OCI-LY7 (cell line): ENCODE measurements around the gene UBAP1. TPM values are rescaled to one million over a fixed set of nuclear protein-coding genes. Genes with fewer than 3 reads are reported as not detected.

Experiments used
- BruUV-seq: library from RNA; stranded (reverse); fragments of 400-500 nt; replicated peaks from 2 replicates; lab custom pipeline; 2021; lab: Mats Ljungman, UMichigan
- CTCF ChIA-PET: fragments of 300-600 bp; sonication (Branson Sonifier 250); formaldehyde crosslinking; loops from one replicate; lab custom pipeline; 2022; ENCODE audit warnings: antibody characterized with exemption; ENCODE audit not compliant: unreplicated experiment; lab: Charles Lee
- POLR2A ChIA-PET: fragments of 300-600 bp; sonication (Branson Sonifier 250); formaldehyde crosslinking; loops from one replicate; lab custom pipeline; 2022; ENCODE audit warnings: antibody characterized with exemption; lab: Charles Lee
- DNase-seq: peaks from one replicate; pipeline ENCODE4 v3.0.0-alpha.2; 2015; ENCODE audit warnings: low spot score
- H2AFZ ChIP-seq: fragments of 200-600 bp; sonication (generic), shearing (Covaris generic); 2 replicates; pipeline ENCODE4 v1.6.1; 2014; ENCODE audit warnings: mild to moderate bottlenecking, antibody characterized with exemption, low read length, moderate library complexity
- H3K27ac ChIP-seq: fragments of 200-600 bp; sonication (generic); 2 replicates; pipeline ENCODE4 v1.5.1; 2014; ENCODE audit warnings: mixed run types, low read depth, mild to moderate bottlenecking, moderate library complexity, low read length, inconsistent platforms; ENCODE audit not compliant: poor library complexity, severe bottlenecking
- H3K36me3 ChIP-seq: fragments of 200-600 bp; sonication (generic); 2 replicates; pipeline ENCODE4 v1.6.1; 2014; ENCODE audit warnings: mild to moderate bottlenecking, antibody characterized with exemption, low read length, moderate library complexity, mixed read lengths; ENCODE audit not compliant: insufficient read depth
- H3K4me1 ChIP-seq: fragments of 200-600 bp; sonication (generic); 2 replicates; pipeline ENCODE4 v1.5.1; 2014; ENCODE audit warnings: mild to moderate bottlenecking, low read length; ENCODE audit not compliant: insufficient read depth, poor library complexity, severe bottlenecking
- H3K4me2 ChIP-seq: fragments of 200-600 bp; sonication (generic); 2 replicates; pipeline ENCODE4 v1.6.1; 2014; ENCODE audit warnings: mild to moderate bottlenecking, low read length
- H3K4me3 ChIP-seq: fragments of 200-600 bp; sonication (generic); 2 replicates; pipeline ENCODE4 v1.5.1; 2014; ENCODE audit warnings: mild to moderate bottlenecking, low read depth, low read length; ENCODE audit not compliant: poor library complexity, severe bottlenecking
- H3K79me2 ChIP-seq: fragments of 200-600 bp; sonication (generic); 2 replicates; pipeline ENCODE4 v1.6.1; 2016; ENCODE audit warnings: low read depth, mild to moderate bottlenecking, low read length, moderate library complexity, mixed read lengths; ENCODE audit not compliant: insufficient read depth
- H3K9me2 ChIP-seq: fragments of 200-600 bp; sonication (generic); 2 replicates; pipeline ENCODE4 v1.6.1; 2016; ENCODE audit warnings: mild to moderate bottlenecking, low read length, mixed read lengths; ENCODE audit not compliant: insufficient read depth
- H3K9me3 ChIP-seq: fragments of 200-600 bp; sonication (generic); 2 replicates; pipeline ENCODE4 v1.6.1; 2014; ENCODE audit warnings: mild to moderate bottlenecking, mixed run types, low read length, mixed read lengths
- H4K20me1 ChIP-seq: fragments of 200-600 bp; sonication (generic); 2 replicates; pipeline ENCODE4 v1.6.1; 2014; ENCODE audit warnings: mild to moderate bottlenecking, antibody characterized with exemption, low read length, moderate library complexity, mixed read lengths; ENCODE audit not compliant: insufficient read depth
- CTCF ChIP-seq: fragments of 200-600 bp; sonication (generic); conservative IDR thresholded peaks from 2 replicates; pipeline ENCODE4 v1.5.1; 2014; ENCODE audit warnings: mild to moderate bottlenecking, antibody characterized with exemption, low read length, moderate library complexity, mixed read lengths
- EZH2phosphoT487 ChIP-seq: fragments of 200-600 bp; sonication (generic); IDR thresholded peaks from 2 replicates; pipeline ENCODE4 v1.6.1; 2018; ENCODE audit warnings: low read depth, borderline replicate concordance, mild to moderate bottlenecking, mixed run types, antibody characterized with exemption, low read length, moderate library complexity, mixed read lengths
- intact Hi-C: fragments of 100-400 bp; cut with micrococcal nuclease; formaldehyde crosslinking; loops from one replicate; pipeline ENCODE4 v1.10.0; 2022; ENCODE audit not compliant: unreplicated experiment
- total RNA-seq, 2 experiments: library from RNA; depleted of rRNA in 1 of 2; stranded (reverse); fragments of >200 nt in 1 of 2; shearing (Covaris generic) in 1 of 2; gene quantifications; 2 replicates each; pipeline ENCODE4 v1.2.3, GENCODE V29; 2014 to 2022

UBAP1 gene
- total RNA-seq, 2 experiments from 2014 or later = 12.4 to 22.4 TPM

GRCh38 chr9:34289159-34289558, 110.3 kb downstream of the UBAP1 start:
- Histone ChIP-seq H3K4me3 (no peak overlapping the region), H3K36me3 (peaks cover 68% of the 10 kb centered on the region), H3K9me2 (no peaks in the 10 kb centered on the region), H3K27ac (no peak overlapping the region), H3K4me1 (no peaks in the 10 kb centered on the region), H3K79me2 (no peaks in the 10 kb centered on the region), H3K9me3 (no peaks in the 10 kb centered on the region), H3K4me2 (no peak overlapping the region), H2AFZ (no peak overlapping the region), H4K20me1 (no peaks in the 10 kb centered on the region)
- POLR2A ChIA-PET = interaction anchor here (0.6 kb wide), 2 partner anchors 13 to 570 kb away, joined by 3 read pairs; no protein-coding TSS in a partner anchor
- no peak for TF ChIP-seq EZH2phosphoT487
- no peak for TF ChIP-seq CTCF
- no peak for DNase-seq
- BruUV-seq = no TSS peak
- intact Hi-C loops = no loop called here
- CTCF ChIA-PET = no interaction called here

GRCh38 chr9:34291023-34291422, 112.2 kb downstream of the UBAP1 start:
- peaks cover 64% of the 10 kb centered on the region for H3K36me3 ChIP-seq
- intact Hi-C loops = no loop called here
- ChIA-PET POLR2A (no interaction called here), CTCF (no interaction called here)
- no peak overlapping the region for H2AFZ ChIP-seq
- no peaks in the 10 kb centered on the region for H4K20me1 ChIP-seq
- no peak for DNase-seq
- no peak overlapping the region for H3K27ac ChIP-seq
- H3K4me2 ChIP-seq = no peak overlapping the region
- TF ChIP-seq EZH2phosphoT487 = no peak
- TF ChIP-seq CTCF = no peak
- H3K9me2 ChIP-seq = no peaks in the 10 kb centered on the region
- no peak overlapping the region for H3K4me3 ChIP-seq
- H3K9me3 ChIP-seq = no peaks in the 10 kb centered on the region
- no TSS peak for BruUV-seq
- H3K4me1 ChIP-seq = no peaks in the 10 kb centered on the region
- no peaks in the 10 kb centered on the region for H3K79me2 ChIP-seq

- Histone ChIP-seq H3K9me3 (no peaks in the 10 kb centered on the region), H3K4me3 (no peak overlapping the region), H3K4me1 (no peaks in the 10 kb centered on the region), H2AFZ (no peak overlapping the region), H3K4me2 (no peak overlapping the region), H3K27ac (no peak overlapping the region), H3K79me2 (no peaks in the 10 kb centered on the region), H3K9me2 (no peaks in the 10 kb centered on the region), H4K20me1 (no peaks in the 10 kb centered on the region), H3K36me3 (peaks cover 60% of the 10 kb centered on the region)
- POLR2A ChIA-PET = interaction anchor here (0.6 to 0.7 kb wide), 2 partner anchors 8 to 13 kb away, joined by 4 to 6 read pairs; no protein-coding TSS in a partner anchor
- no TSS peak for BruUV-seq
- intact Hi-C loops = no loop called here
- CTCF ChIA-PET = no interaction called here
- TF ChIP-seq CTCF (no peak), EZH2phosphoT487 (no peak)
- no peak for DNase-seq
These were observed 112.6 kb downstream of the UBAP1 start for GRCh38 chr9:34291423-34291822.
